Measurements from ENCODE around the gene AGO1.

Gene AGO1

DNA sequence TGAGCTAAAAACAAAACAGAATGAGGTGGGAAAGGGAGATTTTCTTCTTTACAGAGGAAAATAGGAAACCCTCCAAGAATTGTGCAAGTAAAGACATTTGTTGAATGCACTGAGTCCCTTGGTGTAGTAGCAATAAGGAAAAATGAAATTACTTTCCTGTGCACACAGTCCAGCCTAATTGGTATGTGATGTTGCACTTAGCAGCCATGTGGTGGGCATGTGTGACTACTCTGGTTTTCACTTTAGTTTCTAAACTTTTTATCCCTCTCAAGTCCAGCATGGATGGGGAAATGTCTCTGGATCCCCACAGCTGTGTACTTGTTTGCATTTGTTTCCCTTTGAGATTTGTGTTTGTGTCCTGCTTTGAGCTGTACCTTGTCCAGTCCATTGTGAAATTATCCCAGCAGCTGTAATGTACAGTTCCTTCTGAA, 40.8 kb downstream of the AGO1 start:
- TF ChIP-seq, protein P1, sequence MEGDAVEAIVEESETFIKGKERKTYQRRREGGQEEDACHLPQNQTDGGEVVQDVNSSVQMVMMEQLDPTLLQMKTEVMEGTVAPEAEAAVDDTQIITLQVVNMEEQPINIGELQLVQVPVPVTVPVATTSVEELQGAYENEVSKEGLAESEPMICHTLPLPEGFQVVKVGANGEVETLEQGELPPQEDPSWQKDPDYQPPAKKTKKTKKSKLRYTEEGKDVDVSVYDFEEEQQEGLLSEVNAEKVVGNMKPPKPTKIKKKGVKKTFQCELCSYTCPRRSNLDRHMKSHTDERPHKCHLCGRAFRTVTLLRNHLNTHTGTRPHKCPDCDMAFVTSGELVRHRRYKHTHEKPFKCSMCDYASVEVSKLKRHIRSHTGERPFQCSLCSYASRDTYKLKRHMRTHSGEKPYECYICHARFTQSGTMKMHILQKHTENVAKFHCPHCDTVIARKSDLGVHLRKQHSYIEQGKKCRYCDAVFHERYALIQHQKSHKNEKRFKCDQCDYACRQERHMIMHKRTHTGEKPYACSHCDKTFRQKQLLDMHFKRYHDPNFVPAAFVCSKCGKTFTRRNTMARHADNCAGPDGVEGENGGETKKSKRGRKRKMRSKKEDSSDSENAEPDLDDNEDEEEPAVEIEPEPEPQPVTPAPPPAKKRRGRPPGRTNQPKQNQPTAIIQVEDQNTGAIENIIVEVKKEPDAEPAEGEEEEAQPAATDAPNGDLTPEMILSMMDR (IDR thresholded peaks at IDR 0.05; ENCODE audit: control extremely low read depth, extremely low read depth, low read depth, missing control alignments) = no peak
- ChIA-PET POLR2A (no interaction called here), CTCF (interaction anchor here (2.1 to 2.6 kb wide), 2 partner anchors 21 to 63 kb away, joined by 5 to 7 read pairs; no protein-coding TSS in a partner anchor)
- no peak for DNase-seq (ENCODE audit: extremely low spot score)

GRCh38 chr1:35924838-35925237, 41.8 kb downstream of the AGO1 start:
- peak; percentile 38 for DNase-seq (ENCODE audit: extremely low spot score)
- TF ChIP-seq, protein P1 (IDR thresholded peaks at IDR 0.05; ENCODE audit: control extremely low read depth, extremely low read depth, low read depth, missing control alignments) = no peak
- CTCF ChIA-PET = interaction anchor here (2.6 kb wide), 1 partner anchor 22 kb away, joined by 7 read pairs; no protein-coding TSS in a partner anchor
- POLR2A ChIA-PET = no interaction called here

- POLR2A ChIA-PET = no interaction called here
- TF ChIP-seq, protein P1 (IDR thresholded peaks at IDR 0.05; ENCODE audit: control extremely low read depth, extremely low read depth, low read depth, missing control alignments) = no peak
- no peak for DNase-seq (ENCODE audit: extremely low spot score)
- CTCF ChIA-PET = interaction anchor here (2.6 kb wide), 1 partner anchor 23 kb away, joined by 7 read pairs; no protein-coding TSS in a partner anchor
Observed at GRCh38 chr1:35925741-35926140, 42.7 kb downstream of the AGO1 start.

- POLR2A ChIA-PET = no interaction called here
Observed at GRCh38 chr1:35927472-35927871, 44.5 kb downstream of the AGO1 start.

GRCh38 chr1:35929730-35930592, 47.0 kb downstream of the AGO1 start:
- TF ChIP-seq, protein P1 (IDR thresholded peaks at IDR 0.05; ENCODE audit: control extremely low read depth, extremely low read depth, low read depth, missing control alignments) = no peak
- ChIA-PET CTCF (interaction anchor here (1.4 kb wide), 1 partner anchor 33 kb away, joined by 3 read pairs; no protein-coding TSS in a partner anchor), POLR2A (no interaction called here)
- DNase-seq (ENCODE audit: extremely low spot score) = peak; percentile 25

More at GRCh38 chr1:35927472-35927871, 44.5 kb downstream of the AGO1 start:
- CTCF ChIA-PET = interaction anchor here (1.2 to 1.6 kb wide), 2 partner anchors 17 to 33 kb away, joined by 3 to 4 read pairs; no protein-coding TSS in a partner anchor
- DNase-seq (ENCODE audit: extremely low spot score) = no peak
- TF ChIP-seq, protein P1 (IDR thresholded peaks at IDR 0.05; ENCODE audit: control extremely low read depth, extremely low read depth, low read depth, missing control alignments) = no peak

GRCh38 chr1:35930593-35931445, 47.8 kb downstream of the AGO1 start, which contains the start of gene AGO3:
AGO3 (plus strand) TSS chr1:35931105; CDS start chr1:35931427, 322 bp downstream.
- POLR2A ChIA-PET = interaction anchor here (0.8 to 0.9 kb wide), 2 partner anchors 28 to 293 kb away, joined by 3 to 5 read pairs; partner anchors contain the start of gene THRAP3
- peak; percentile 94 for DNase-seq (ENCODE audit: extremely low spot score)
- CTCF ChIA-PET = interaction anchor here (1.4 to 1.9 kb wide), 2 partner anchors 11 to 34 kb away, joined by 3 to 5 read pairs; no protein-coding TSS in a partner anchor
- TF ChIP-seq, protein P1 (IDR thresholded peaks at IDR 0.05; ENCODE audit: control extremely low read depth, extremely low read depth, low read depth, missing control alignments) = no peak

Data from GM10248 (cell line).